ENCODE measurements around the gene C1orf50.
"Not testable (repeated sequence)": the region's sequence is repeated elsewhere in the genome, so short reads cannot be mapped to it uniquely, and the experiment has no call there.

The C1orf50 gene

GRCh38 chr1:42766741-42767509 lies at the start of gene C1orf50, which contains the start of gene P3H1:
Gene C1orf50 (plus strand): TSS chr1:42767249. CDS start chr1:42767312, 63 bp downstream.
Gene P3H1 (minus strand): TSS chr1:42767028. CDS start chr1:42766971, 57 bp downstream.
- DNase-seq = peak; percentile 97

GRCh38 chr1:42720868-42721267 lies 46.2 kb upstream of the C1orf50 start:
- DNase-seq = no peak

GRCh38 chr1:42721926-42722325 lies 45.1 kb upstream of the C1orf50 start:
- DNase-seq = no peak

- not testable (repeated sequence) for DNase-seq
These were observed 44.6 kb upstream of the C1orf50 start for GRCh38 chr1:42722403-42722802.

- DNase-seq = no peak
These were observed 43.5 kb upstream of the C1orf50 start for GRCh38 chr1:42723511-42723910.

GRCh38 chr1:42725820-42726219 lies 41.2 kb upstream of the C1orf50 start:
- not testable (repeated sequence) for DNase-seq

GRCh38 chr1:42730002-42730401 lies 37.0 kb upstream of the C1orf50 start:
- no peak for DNase-seq

GRCh38 chr1:42730988-42731387 lies 36.1 kb upstream of the C1orf50 start:
- no peak for DNase-seq

- DNase-seq = no peak
These were observed 35.5 kb upstream of the C1orf50 start for GRCh38 chr1:42731585-42731984.

GRCh38 chr1:42732126-42732680 lies 34.8 kb upstream of the C1orf50 start:
- no peak for DNase-seq

GRCh38 chr1:42733415-42734200 lies 33.4 kb upstream of the C1orf50 start:
- DNase-seq = no peak

- DNase-seq = no peak
These were observed 32.6 kb upstream of the C1orf50 start for GRCh38 chr1:42734201-42735035.

GRCh38 chr1:42735056-42735455 lies 32.0 kb upstream of the C1orf50 start:
- no peak for DNase-seq

- no peak for DNase-seq
These were observed 31.5 kb upstream of the C1orf50 start for GRCh38 chr1:42735477-42736105.

- DNase-seq = no peak
These were observed 30.9 kb upstream of the C1orf50 start for GRCh38 chr1:42736152-42736551.

- DNase-seq = no peak
These were observed 30.4 kb upstream of the C1orf50 start for GRCh38 chr1:42736571-42737200.

GRCh38 chr1:42737257-42737656 lies 29.8 kb upstream of the C1orf50 start:
- peak; percentile 86 to 91 for DNase-seq

GRCh38 chr1:42737986-42738677 lies 28.9 kb upstream of the C1orf50 start:
- DNase-seq = no peak

- DNase-seq = no peak
These were observed 28.3 kb upstream of the C1orf50 start for GRCh38 chr1:42738678-42739226.
